Stimulated activated naive CD8-positive, alpha-beta T cell treated with anti-CD3 and anti-CD28 coated beads, Interleukin-15, Interleukin-2, amounts not matched to agents 100 ng/mL and 50 ng/mL, for 24 hours (primary cell): Measurements from ENCODE around the gene NRN1.
"Not testable (repeated sequence)": the region's sequence is repeated elsewhere in the genome, so short reads cannot be mapped to it uniquely, and the experiment has no call there.

Experiments
- H3K27ac Mint-ChIP-seq: one replicate; pipeline ENCODE4 v1.8.0; 2021; ENCODE audit warnings: mild to moderate bottlenecking, mixed read lengths
- H3K27me3 Mint-ChIP-seq: one replicate; pipeline ENCODE4 v1.8.0; 2021; ENCODE audit warnings: mixed read lengths
- H3K36me3 Mint-ChIP-seq: one replicate; pipeline ENCODE4 v1.8.0; 2021; ENCODE audit warnings: low read depth, mixed read lengths
- H3K4me1 Mint-ChIP-seq: one replicate; pipeline ENCODE4 v1.8.0; 2021; ENCODE audit warnings: low read depth, mixed read lengths
- H3K4me3 Mint-ChIP-seq: one replicate; pipeline ENCODE4 v1.8.0; 2021; ENCODE audit warnings: mild to moderate bottlenecking, mixed read lengths
- H3K9me3 Mint-ChIP-seq: one replicate; pipeline ENCODE4 v1.8.0; 2021; ENCODE audit warnings: mixed read lengths

NRN1 gene

GRCh38 chr6:6006428-6007365, at the start of gene NRN1:
Gene NRN1, minus strand, starts transcription at chr6:6006925. Its CDS starts 176 bp downstream, at chr6:6006749.
- peak within 1 kb of the TSS; percentile 76 for H3K27ac Mint-ChIP-seq
- peaks cover 6% of the 10 kb centered on the region for H3K36me3 Mint-ChIP-seq
- no peaks in the 10 kb centered on the region for H3K9me3 Mint-ChIP-seq
- H3K4me3 Mint-ChIP-seq: peak within 1 kb of the TSS; percentile 70
- H3K4me1 Mint-ChIP-seq: peaks cover 54% of the 10 kb centered on the region
- H3K27me3 Mint-ChIP-seq: peaks cover 76% of the 10 kb centered on the region

- Mint-ChIP-seq H3K9me3 (no peaks in the 10 kb centered on the region), H3K27ac (no peak overlapping the region), H3K4me3 (no peak overlapping the region), H3K27me3 (peaks cover 58% of the 10 kb centered on the region), H3K4me1 (no peaks in the 10 kb centered on the region), H3K36me3 (no peaks in the 10 kb centered on the region)
Observed at GRCh38 chr6:6052216-6052615, 45.5 kb upstream of the NRN1 start.

GRCh38 chr6:6046716-6047115, 40.0 kb upstream of the NRN1 start:
- no peak overlapping the region for H3K27ac Mint-ChIP-seq
- peaks cover 60% of the 10 kb centered on the region for H3K27me3 Mint-ChIP-seq
- no peaks in the 10 kb centered on the region for H3K9me3 Mint-ChIP-seq
- H3K4me1 Mint-ChIP-seq: no peaks in the 10 kb centered on the region
- H3K4me3 Mint-ChIP-seq: no peak overlapping the region
- no peaks in the 10 kb centered on the region for H3K36me3 Mint-ChIP-seq

GRCh38 chr6:6039946-6040509, 33.3 kb upstream of the NRN1 start:
- peaks cover 7% of the 10 kb centered on the region for H3K4me1 Mint-ChIP-seq

GRCh38 chr6:6037179-6037578, 30.5 kb upstream of the NRN1 start:
- Mint-ChIP-seq H3K27me3 (peaks cover 42% of the 10 kb centered on the region), H3K4me3 (no peak overlapping the region), H3K27ac (no peak overlapping the region), H3K9me3 (no peaks in the 10 kb centered on the region), H3K36me3 (no peaks in the 10 kb centered on the region), H3K4me1 (peaks cover 7% of the 10 kb centered on the region)

More at GRCh38 chr6:6039946-6040509, 33.3 kb upstream of the NRN1 start:
- Mint-ChIP-seq H3K27me3 (peaks cover 45% of the 10 kb centered on the region), H3K4me3 (no peak overlapping the region), H3K36me3 (no peaks in the 10 kb centered on the region), H3K27ac (no peak overlapping the region), H3K9me3 (no peaks in the 10 kb centered on the region)

- Mint-ChIP-seq H3K36me3 (no peaks in the 10 kb centered on the region), H3K4me3 (no peak overlapping the region), H3K27me3 (peaks cover 21% of the 10 kb centered on the region), H3K9me3 (no peaks in the 10 kb centered on the region), H3K4me1 (no peaks in the 10 kb centered on the region), H3K27ac (no peak overlapping the region)
Observed at GRCh38 chr6:6033858-6034257, 27.1 kb upstream of the NRN1 start.

GRCh38 chr6:6026513-6027205, 19.9 kb upstream of the NRN1 start:
- no peak overlapping the region for H3K27ac Mint-ChIP-seq
- H3K27me3 Mint-ChIP-seq: peaks cover 25% of the 10 kb centered on the region
- H3K4me3 Mint-ChIP-seq: no peak overlapping the region
- no peaks in the 10 kb centered on the region for H3K4me1 Mint-ChIP-seq
- no peaks in the 10 kb centered on the region for H3K36me3 Mint-ChIP-seq
- H3K9me3 Mint-ChIP-seq: no peaks in the 10 kb centered on the region

- no peaks in the 10 kb centered on the region for H3K4me1 Mint-ChIP-seq
- H3K36me3 Mint-ChIP-seq: no peaks in the 10 kb centered on the region
- H3K9me3 Mint-ChIP-seq: no peaks in the 10 kb centered on the region
- H3K27me3 Mint-ChIP-seq: peaks cover 34% of the 10 kb centered on the region
- H3K4me3 Mint-ChIP-seq: no peak overlapping the region
- H3K27ac Mint-ChIP-seq: no peak overlapping the region
Observed at GRCh38 chr6:6025736-6026135, 19.0 kb upstream of the NRN1 start.

GRCh38 chr6:6024220-6024619, 17.5 kb upstream of the NRN1 start:
- H3K27me3 Mint-ChIP-seq: peaks cover 46% of the 10 kb centered on the region
- H3K4me3 Mint-ChIP-seq: no peak overlapping the region
- no peaks in the 10 kb centered on the region for H3K4me1 Mint-ChIP-seq

GRCh38 chr6:6022841-6023240, 16.1 kb upstream of the NRN1 start:
- not testable (repeated sequence) for H3K4me1 Mint-ChIP-seq, H3K9me3 Mint-ChIP-seq, H3K4me3 Mint-ChIP-seq, H3K27ac Mint-ChIP-seq, H3K36me3 Mint-ChIP-seq
- peaks cover 58% of the 10 kb centered on the region for H3K27me3 Mint-ChIP-seq

More at GRCh38 chr6:6024220-6024619, 17.5 kb upstream of the NRN1 start:
- no peak overlapping the region for H3K27ac Mint-ChIP-seq
- H3K9me3 Mint-ChIP-seq: no peaks in the 10 kb centered on the region
- H3K36me3 Mint-ChIP-seq: no peaks in the 10 kb centered on the region

GRCh38 chr6:6008648-6009421, 2.1 kb upstream of the NRN1 start:
- H3K4me1 Mint-ChIP-seq: peaks cover 40% of the 10 kb centered on the region
- no peaks in the 10 kb centered on the region for H3K9me3 Mint-ChIP-seq
- H3K27me3 Mint-ChIP-seq: peaks cover 70% of the 10 kb centered on the region
- peaks cover 6% of the 10 kb centered on the region for H3K36me3 Mint-ChIP-seq
- peak overlapping the region; percentile 70 for H3K4me3 Mint-ChIP-seq
- H3K27ac Mint-ChIP-seq: no peak overlapping the region

- Mint-ChIP-seq H3K9me3 (no peaks in the 10 kb centered on the region), H3K4me1 (peaks cover 44% of the 10 kb centered on the region), H3K36me3 (peaks cover 6% of the 10 kb centered on the region), H3K27ac (peak overlapping the region; percentile 76), H3K4me3 (peak overlapping the region; percentile 70), H3K27me3 (peaks cover 73% of the 10 kb centered on the region)
Observed at GRCh38 chr6:6008089-6008647, 1.4 kb upstream of the NRN1 start.

- no peaks in the 10 kb centered on the region for H3K9me3 Mint-ChIP-seq
- H3K4me3 Mint-ChIP-seq: peak overlapping the region; percentile 70
- peaks cover 49% of the 10 kb centered on the region for H3K4me1 Mint-ChIP-seq
- H3K27me3 Mint-ChIP-seq: peaks cover 75% of the 10 kb centered on the region
- peaks cover 6% of the 10 kb centered on the region for H3K36me3 Mint-ChIP-seq
- H3K27ac Mint-ChIP-seq: peak overlapping the region; percentile 76
Observed at GRCh38 chr6:6007366-6008088, 802 bp upstream of the NRN1 start.

- Mint-ChIP-seq H3K36me3 (peaks cover 6% of the 10 kb centered on the region), H3K9me3 (no peaks in the 10 kb centered on the region), H3K4me1 (peaks cover 57% of the 10 kb centered on the region), H3K27me3 (peaks cover 79% of the 10 kb centered on the region), H3K4me3 (peak overlapping the region; percentile 57), H3K27ac (no peak overlapping the region)
Observed at GRCh38 chr6:6006006-6006427, 708 bp downstream of the NRN1 start.
